WI38 (cell line): Measurements from ENCODE around the gene S1PR1.

Experiments
- H3K4me3 ChIP-seq: 2 replicates; pipeline ENCODE4 v1.5.1; 2011; ENCODE audit warnings: low read depth, mild to moderate bottlenecking, control low read depth, low read length
- CTCF ChIP-seq: IDR thresholded peaks from 2 replicates; pipeline ENCODE4 v1.5.1; 2012; ENCODE audit warnings: low read depth, mild to moderate bottlenecking, control low read depth, low read length

Gene S1PR1

GRCh38 chr1:101261623-101262022, 24.8 kb downstream of the S1PR1 start:
- H3K4me3 ChIP-seq: no peak overlapping the region
- no peak for TF ChIP-seq CTCF

- no peak for TF ChIP-seq CTCF
- no peak overlapping the region for H3K4me3 ChIP-seq
Measured at GRCh38 chr1:101262060-101262459, 25.2 kb downstream of the S1PR1 start.

- H3K4me3 ChIP-seq: no peak overlapping the region
- no peak for TF ChIP-seq CTCF
Measured at GRCh38 chr1:101262630-101263348, 26.0 kb downstream of the S1PR1 start.

- H3K4me3 ChIP-seq: no peak overlapping the region
- no peak for TF ChIP-seq CTCF
Measured at GRCh38 chr1:101264697-101265096, 27.9 kb downstream of the S1PR1 start.

GRCh38 chr1:101265684-101266083, 28.9 kb downstream of the S1PR1 start:
- no peak overlapping the region for H3K4me3 ChIP-seq

GRCh38 chr1:101267082-101267481, 30.3 kb downstream of the S1PR1 start:
- no peak overlapping the region for H3K4me3 ChIP-seq
- no peak for TF ChIP-seq CTCF

More at GRCh38 chr1:101265684-101266083, 28.9 kb downstream of the S1PR1 start:
- no peak for TF ChIP-seq CTCF

GRCh38 chr1:101268893-101269292, 32.1 kb downstream of the S1PR1 start:
- H3K4me3 ChIP-seq: no peak overlapping the region
- TF ChIP-seq CTCF: no peak
